Cardiac muscle cell (in vitro differentiated cells and primary cell): Measurements from ENCODE around the gene MLLT1. TPM values are rescaled to one million over a fixed set of nuclear protein-coding genes. Genes with fewer than 3 reads are reported as not detected.

ENCODE experiments used
- DNase-seq, 2 donors: peaks; one replicate each; pipeline versions ENCODE4 v3.0.0 to v3.0.0-alpha.2; 2010 to 2017; ENCODE audit warnings: low read depth in 1 of 2, low spot score in 1 of 2
- H3K27ac ChIP-seq: fragments of 200-600 bp; sonication (generic); 2 replicates; pipeline ENCODE4 v1.5.1; 2016
- H3K27me3 ChIP-seq: fragments of 200-600 bp; sonication (generic); 2 replicates; pipeline ENCODE4 v1.6.0; 2016; ENCODE audit warnings: control low read depth
- H3K36me3 ChIP-seq: fragments of 200-600 bp; sonication (generic); 2 replicates; pipeline ENCODE4 v1.5.1; 2016; ENCODE audit warnings: control low read depth
- H3K4me1 ChIP-seq: fragments of 200-600 bp; sonication (generic); 2 replicates; pipeline ENCODE4 v1.8.1; 2017; ENCODE audit warnings: low read depth, mild to moderate bottlenecking, mixed run types
- H3K4me3 ChIP-seq: fragments of 200-600 bp; sonication (generic); 2 replicates; pipeline ENCODE4 v1.5.1; 2016; ENCODE audit warnings: mild to moderate bottlenecking
- H3K9me3 ChIP-seq: fragments of 200-600 bp; sonication (generic); 2 replicates; pipeline ENCODE4 v1.5.1; 2017; ENCODE audit warnings: low read depth, mild to moderate bottlenecking, control low read depth
- CTCF ChIP-seq: IDR thresholded peaks from 2 replicates; pipeline ENCODE4 v1.5.1; 2012; ENCODE audit warnings: low read depth, mild to moderate bottlenecking, low read length
- polyA plus RNA-seq: library from polyadenylated mRNA; unstranded; fragments of >200 nt; fragmentation: Nextera tagmentation; extraction: Ambion mirVana; gene quantifications from 2 replicates; pipeline ENCODE4 v1.2.1, GENCODE V29; 2016
- total RNA-seq: library from RNA; depleted of rRNA; stranded (reverse); fragments of >200 nt; gene quantifications from 2 replicates; pipeline ENCODE4 v1.2.3, GENCODE V29; 2016

The MLLT1 gene
- total and polyA plus RNA-seq, 2 experiments from 2014 or later, result 31.1 to 46.9 TPM

GRCh38 chr19:6238256-6238642, 41.5 kb downstream of the MLLT1 start:
- H3K27ac ChIP-seq, result peak overlapping the region; percentile 27
- no peak for TF ChIP-seq CTCF
- no peaks in the 10 kb centered on the region for H3K9me3 ChIP-seq
- no peaks in the 10 kb centered on the region for H3K36me3 ChIP-seq
- no peak overlapping the region for H3K4me3 ChIP-seq
- H3K27me3 ChIP-seq, result no peaks in the 10 kb centered on the region
- peaks cover 10% of the 10 kb centered on the region for H3K4me1 ChIP-seq
- peak in 1 of 2 donors; percentile 74 for DNase-seq

- no peak overlapping the region for H3K4me3 ChIP-seq
- no peaks in the 10 kb centered on the region for H3K27me3 ChIP-seq
- H3K27ac ChIP-seq, result peak overlapping the region; percentile 51
- peaks cover 18% of the 10 kb centered on the region for H3K4me1 ChIP-seq
- H3K36me3 ChIP-seq, result no peaks in the 10 kb centered on the region
- TF ChIP-seq CTCF, result no peak
- no peak for DNase-seq
- H3K9me3 ChIP-seq, result no peaks in the 10 kb centered on the region
Observed at GRCh38 chr19:6236310-6237291, 43.2 kb downstream of the MLLT1 start.

GRCh38 chr19:6235031-6235951, 44.5 kb downstream of the MLLT1 start:
- no peak for DNase-seq
- Histone ChIP-seq H3K9me3 (no peaks in the 10 kb centered on the region), H3K27me3 (no peaks in the 10 kb centered on the region), H3K4me3 (no peak overlapping the region), H3K4me1 (peaks cover 18% of the 10 kb centered on the region), H3K27ac (no peak overlapping the region), H3K36me3 (peaks cover 2% of the 10 kb centered on the region)
- TF ChIP-seq CTCF, result no peak

- Histone ChIP-seq H3K9me3 (no peaks in the 10 kb centered on the region), H3K4me3 (no peak overlapping the region), H3K27me3 (no peaks in the 10 kb centered on the region), H3K4me1 (peaks cover 18% of the 10 kb centered on the region), H3K36me3 (peaks cover 8% of the 10 kb centered on the region), H3K27ac (peak overlapping the region; percentile 28)
- TF ChIP-seq CTCF, result no peak
- DNase-seq, result no peak
Observed at GRCh38 chr19:6234527-6234926, 45.2 kb downstream of the MLLT1 start.

GRCh38 chr19:6233827-6234511, 45.8 kb downstream of the MLLT1 start:
- Histone ChIP-seq H3K27me3 (no peaks in the 10 kb centered on the region), H3K27ac (peak overlapping the region; percentile 28), H3K4me3 (no peak overlapping the region), H3K9me3 (no peaks in the 10 kb centered on the region), H3K4me1 (peaks cover 19% of the 10 kb centered on the region), H3K36me3 (peaks cover 8% of the 10 kb centered on the region)
- DNase-seq, result peak in 1 of 2 donors; percentile 59
- TF ChIP-seq CTCF, result no peak
